Fibroblast of villous mesenchyme (primary cell): ENCODE measurements around the gene IRAG1. TPM values are rescaled to one million over a fixed set of nuclear protein-coding genes. Genes with fewer than 3 reads are reported as not detected.

ENCODE experiments used
- DNase-seq: peaks from one replicate; pipeline ENCODE4 v3.0.0-alpha.2; 2010; ENCODE audit warnings: low read depth
- H3K4me3 ChIP-seq: 2 replicates; pipeline ENCODE4 v1.5.1; 2011; ENCODE audit warnings: low read depth, mild to moderate bottlenecking, low read length
- small RNA-seq: library from RNA; depleted of rRNA; stranded (forward); fragments of <200 nt; gene quantifications from one replicate; pipeline ENCODE3, GENCODE V24; 2012
- total RNA-seq: library from RNA; depleted of rRNA; stranded (reverse); fragments of >200 nt; gene quantifications from 2 replicates; pipeline ENCODE4 v1.2.3, GENCODE V29; 2012
- TF ChIP-seq, protein P1 (sequence below): IDR thresholded peaks from 2 replicates; pipeline ENCODE4 v1.5.1; 2012; ENCODE audit warnings: low read depth, mild to moderate bottlenecking, low read length; ENCODE audit not compliant: insufficient read depth

The IRAG1 gene
- total RNA-seq, 1 donor, result 89.4 TPM

DNA sequence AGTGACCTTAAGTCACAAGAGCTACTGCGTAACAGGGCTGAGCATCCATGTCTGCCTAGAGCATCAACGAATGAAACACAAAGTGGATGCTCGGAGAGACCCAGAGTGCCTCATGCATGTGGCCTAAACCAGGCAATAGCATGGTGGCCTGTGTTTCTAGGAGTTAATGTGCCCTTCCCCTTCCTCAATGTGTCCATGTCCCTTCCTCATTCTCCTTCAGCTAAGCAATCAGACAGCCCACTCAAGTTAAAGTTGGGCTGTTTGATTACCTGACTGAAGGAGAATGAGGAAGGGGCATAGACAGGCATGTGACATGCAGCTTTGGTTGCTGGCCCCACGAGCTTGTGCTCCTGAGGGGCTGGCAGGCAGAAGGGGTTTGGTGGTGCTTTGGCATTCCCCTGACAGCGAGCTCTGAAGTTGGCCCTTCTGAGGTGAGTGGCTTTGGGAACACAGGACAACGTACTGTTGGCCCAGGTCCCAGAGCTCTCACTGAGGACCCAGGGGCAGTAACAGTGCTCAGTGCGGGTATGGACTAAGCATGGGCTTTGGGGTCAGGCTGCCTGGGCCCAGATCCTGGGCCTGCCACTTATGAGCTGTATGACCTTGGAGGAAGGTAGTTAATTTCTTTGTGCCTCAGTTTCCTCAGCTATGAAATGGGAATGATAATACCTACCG, 46.7 kb downstream of the IRAG1 start:
- TF ChIP-seq, protein P1, sequence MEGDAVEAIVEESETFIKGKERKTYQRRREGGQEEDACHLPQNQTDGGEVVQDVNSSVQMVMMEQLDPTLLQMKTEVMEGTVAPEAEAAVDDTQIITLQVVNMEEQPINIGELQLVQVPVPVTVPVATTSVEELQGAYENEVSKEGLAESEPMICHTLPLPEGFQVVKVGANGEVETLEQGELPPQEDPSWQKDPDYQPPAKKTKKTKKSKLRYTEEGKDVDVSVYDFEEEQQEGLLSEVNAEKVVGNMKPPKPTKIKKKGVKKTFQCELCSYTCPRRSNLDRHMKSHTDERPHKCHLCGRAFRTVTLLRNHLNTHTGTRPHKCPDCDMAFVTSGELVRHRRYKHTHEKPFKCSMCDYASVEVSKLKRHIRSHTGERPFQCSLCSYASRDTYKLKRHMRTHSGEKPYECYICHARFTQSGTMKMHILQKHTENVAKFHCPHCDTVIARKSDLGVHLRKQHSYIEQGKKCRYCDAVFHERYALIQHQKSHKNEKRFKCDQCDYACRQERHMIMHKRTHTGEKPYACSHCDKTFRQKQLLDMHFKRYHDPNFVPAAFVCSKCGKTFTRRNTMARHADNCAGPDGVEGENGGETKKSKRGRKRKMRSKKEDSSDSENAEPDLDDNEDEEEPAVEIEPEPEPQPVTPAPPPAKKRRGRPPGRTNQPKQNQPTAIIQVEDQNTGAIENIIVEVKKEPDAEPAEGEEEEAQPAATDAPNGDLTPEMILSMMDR, result no peak
- DNase-seq, result no peak
- no peak overlapping the region for H3K4me3 ChIP-seq

DNA sequence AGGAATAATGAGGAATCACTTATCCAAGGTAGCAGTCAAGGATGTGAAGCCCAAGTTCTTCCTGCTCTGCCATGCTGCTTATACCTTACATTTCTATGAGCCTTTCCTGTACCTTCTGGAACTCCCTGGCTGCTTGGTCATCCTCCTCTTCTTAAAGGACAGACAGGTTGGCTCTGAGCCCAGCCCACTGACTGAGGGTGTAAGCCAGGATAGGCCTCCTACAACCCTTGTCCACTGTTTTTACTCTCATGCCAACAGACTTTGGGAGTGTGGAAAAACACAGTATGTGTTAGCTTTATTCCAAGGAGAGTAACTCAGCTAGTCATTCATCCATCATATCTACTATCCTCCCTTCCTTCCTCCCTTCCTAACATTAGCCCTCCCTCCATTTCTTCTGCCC, 47.5 kb downstream of the IRAG1 start:
- no peak for DNase-seq
- TF ChIP-seq, protein P1, result no peak
- no peak overlapping the region for H3K4me3 ChIP-seq

- no peak for DNase-seq
- TF ChIP-seq, protein P1, result no peak
- no peak overlapping the region for H3K4me3 ChIP-seq
Observed at GRCh38 chr11:10645212-10645795, 48.3 kb downstream of the IRAG1 start.

Small RNA genes lying within 50 kb of the gene (small RNA-seq; reads per million reads assigned to genes)
- gene RF00019, result not detected

Other genes with a start within 250 kb of the IRAG1 start
- gene AMPD3, start 238.5 kb downstream of the IRAG1 start, total RNA-seq, result 14.5 and 22.9 TPM in 2 replicates
- 18.0 and 31.1 TPM in 2 replicates for gene RNF141, start 152.6 kb downstream of the IRAG1 start, total RNA-seq
- under 0.01 TPM in 1 of 2 replicates, not detected in the other for gene LYVE1, start 125.1 kb downstream of the IRAG1 start, total RNA-seq
- gene CTR9, start 57.5 kb upstream of the IRAG1 start, total RNA-seq, result 20.6 and 36.7 TPM in 2 replicates
- 898 and 1,093 TPM in 2 replicates for gene EIF4G2, start 115.2 kb upstream of the IRAG1 start, total RNA-seq
- 22.5 and 31.1 TPM in 2 replicates for gene ZBED5, start 164.3 kb upstream of the IRAG1 start, total RNA-seq